AG04450 (cell line): ENCODE measurements around the gene CCDC13. TPM values are rescaled to one million over a fixed set of nuclear protein-coding genes. Genes with fewer than 3 reads are reported as not detected.

ENCODE experiments used
- CTCF ChIA-PET: fragments of 300-600, 350-600 bp; formaldehyde crosslinking; extraction: SDS; loops from one replicate; lab custom pipeline; 2022; ENCODE audit warnings: antibody characterized with exemption, inconsistent platforms; lab: Charles Lee
- POLR2A ChIA-PET: fragments of 350-600 bp; formaldehyde crosslinking; extraction: SDS; loops from one replicate; lab custom pipeline; 2021; ENCODE audit warnings: antibody characterized with exemption, inconsistent platforms; lab: Yijun Ruan, JAX
- DNase-seq: peaks from one replicate; pipeline ENCODE4 v3.0.0-alpha.2; 2011; ENCODE audit warnings: low read depth, low spot score
- H3K27ac ChIP-seq: one replicate; pipeline ENCODE4 v1.5.1; 2012; ENCODE audit warnings: low read depth, low read length, control low read depth
- H3K27me3 ChIP-seq: one replicate; pipeline ENCODE4 v1.6.0; 2012; ENCODE audit warnings: low read length; ENCODE audit not compliant: control insufficient read depth, insufficient read depth
- H3K4me3 ChIP-seq: 2 replicates; pipeline ENCODE4 v1.5.1; 2011; ENCODE audit warnings: mild to moderate bottlenecking, low read depth, low read length, control low read depth
- H3K9me3 ChIP-seq: 2 replicates; pipeline ENCODE4 v1.5.1; 2012; ENCODE audit warnings: low read length; ENCODE audit not compliant: control insufficient read depth, insufficient read depth
- polyA plus RNA-seq: library from polyadenylated mRNA; depleted of rRNA; stranded (reverse); fragments of >200 nt; gene quantifications from 2 replicates; pipeline ENCODE4 v1.2.3, GENCODE V29; 2011
- TF ChIP-seq, protein P1 (sequence below): IDR thresholded peaks from 2 replicates; pipeline ENCODE4 v1.5.1; 2011; ENCODE audit warnings: low read depth, low read length, control low read depth, inconsistent platforms

Gene CCDC13
- polyA plus RNA-seq, 1 experiment = 0.20 TPM

DNA sequence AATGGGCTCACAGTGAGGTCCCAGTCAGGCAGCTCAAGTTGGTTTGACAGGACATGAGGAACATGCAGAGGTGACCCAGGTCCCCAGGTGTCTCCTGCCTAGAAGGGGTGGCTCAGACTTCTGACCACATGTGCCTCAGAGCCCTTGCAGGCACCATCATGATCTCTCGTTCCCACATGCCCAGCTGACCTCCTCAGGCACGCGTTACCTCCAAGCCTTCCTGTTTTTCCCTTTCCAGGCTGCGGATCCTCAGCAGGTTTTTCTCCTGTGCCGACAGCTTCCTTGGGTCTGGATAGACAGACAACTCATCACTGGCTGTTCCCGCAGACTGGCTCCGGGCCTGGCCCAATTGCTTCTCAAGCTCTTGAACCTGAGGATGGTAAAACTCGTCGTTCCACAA is 30.4 kb downstream of the CCDC13 start:
- ChIA-PET CTCF (interaction anchor here (0.6 to 4.7 kb wide), 3 partner anchors 11 to 46 kb away, joined by 3 to 25 read pairs (median 4); no protein-coding TSS in a partner anchor), POLR2A (no interaction called here)
- TF ChIP-seq, protein P1, sequence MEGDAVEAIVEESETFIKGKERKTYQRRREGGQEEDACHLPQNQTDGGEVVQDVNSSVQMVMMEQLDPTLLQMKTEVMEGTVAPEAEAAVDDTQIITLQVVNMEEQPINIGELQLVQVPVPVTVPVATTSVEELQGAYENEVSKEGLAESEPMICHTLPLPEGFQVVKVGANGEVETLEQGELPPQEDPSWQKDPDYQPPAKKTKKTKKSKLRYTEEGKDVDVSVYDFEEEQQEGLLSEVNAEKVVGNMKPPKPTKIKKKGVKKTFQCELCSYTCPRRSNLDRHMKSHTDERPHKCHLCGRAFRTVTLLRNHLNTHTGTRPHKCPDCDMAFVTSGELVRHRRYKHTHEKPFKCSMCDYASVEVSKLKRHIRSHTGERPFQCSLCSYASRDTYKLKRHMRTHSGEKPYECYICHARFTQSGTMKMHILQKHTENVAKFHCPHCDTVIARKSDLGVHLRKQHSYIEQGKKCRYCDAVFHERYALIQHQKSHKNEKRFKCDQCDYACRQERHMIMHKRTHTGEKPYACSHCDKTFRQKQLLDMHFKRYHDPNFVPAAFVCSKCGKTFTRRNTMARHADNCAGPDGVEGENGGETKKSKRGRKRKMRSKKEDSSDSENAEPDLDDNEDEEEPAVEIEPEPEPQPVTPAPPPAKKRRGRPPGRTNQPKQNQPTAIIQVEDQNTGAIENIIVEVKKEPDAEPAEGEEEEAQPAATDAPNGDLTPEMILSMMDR = no peak

DNA sequence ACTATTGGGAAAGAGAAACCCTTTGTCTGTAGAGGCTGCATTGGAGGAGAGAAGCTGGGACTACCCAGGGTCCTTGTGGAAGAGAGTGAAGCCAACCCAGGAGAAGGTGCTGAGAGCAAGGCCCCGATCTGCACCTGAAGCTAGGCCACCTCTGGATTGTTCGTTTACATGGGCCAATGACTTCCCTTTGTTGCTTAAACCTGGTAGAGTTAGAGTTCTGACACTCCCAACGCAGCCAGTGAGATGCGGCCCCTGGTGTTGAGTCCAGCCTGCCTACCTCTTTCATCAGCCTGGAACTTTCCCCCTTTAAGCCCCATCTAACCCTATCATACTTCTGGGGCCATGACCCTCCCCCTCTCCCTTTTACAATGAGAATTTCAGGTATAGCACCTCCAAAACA is 30.8 kb downstream of the CCDC13 start:
- TF ChIP-seq, protein P1 = no peak
- ChIA-PET CTCF (interaction anchor here (0.6 to 4.7 kb wide), 2 partner anchors 14 to 46 kb away, joined by 4 to 25 read pairs; no protein-coding TSS in a partner anchor), POLR2A (no interaction called here)
- no peaks in the 10 kb centered on the region for H3K27me3 ChIP-seq
- H3K9me3 ChIP-seq = no peaks in the 10 kb centered on the region
- no peak overlapping the region for H3K4me3 ChIP-seq
- DNase-seq = no peak
- no peak overlapping the region for H3K27ac ChIP-seq

More for the DNA sequence above, 30.4 kb downstream of the CCDC13 start:
- H3K9me3 ChIP-seq = no peaks in the 10 kb centered on the region
- no peaks in the 10 kb centered on the region for H3K27me3 ChIP-seq
- no peak overlapping the region for H3K4me3 ChIP-seq
- no peak overlapping the region for H3K27ac ChIP-seq
- no peak for DNase-seq

DNA sequence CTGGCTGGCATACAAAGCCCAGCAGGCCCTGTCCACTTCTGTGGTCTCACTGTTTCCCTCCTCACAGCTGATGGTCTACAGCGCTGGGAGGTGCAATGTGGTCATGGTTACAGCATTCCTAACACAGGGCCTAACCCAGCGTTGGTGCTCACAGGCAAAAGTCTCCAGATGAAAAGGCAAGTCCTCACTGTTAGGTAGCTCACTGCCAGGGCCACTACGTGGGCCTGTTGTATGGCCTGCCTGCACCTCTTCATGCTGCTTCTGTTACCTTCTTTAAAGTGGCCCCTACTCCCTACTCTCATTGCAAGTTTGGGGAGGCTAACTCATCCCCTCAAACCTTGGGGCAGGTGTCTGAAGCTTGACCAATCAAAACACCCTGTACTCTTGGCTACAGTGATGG is 31.3 kb downstream of the CCDC13 start:
- TF ChIP-seq, protein P1 = no peak
- no peaks in the 10 kb centered on the region for H3K27me3 ChIP-seq
- H3K27ac ChIP-seq = no peak overlapping the region
- POLR2A ChIA-PET = no interaction called here
- no peak overlapping the region for H3K4me3 ChIP-seq
- no peak for DNase-seq
- H3K9me3 ChIP-seq = no peaks in the 10 kb centered on the region
- CTCF ChIA-PET = interaction anchor here (4.7 kb wide), 1 partner anchor 14 kb away, joined by 25 read pairs; no protein-coding TSS in a partner anchor

DNA sequence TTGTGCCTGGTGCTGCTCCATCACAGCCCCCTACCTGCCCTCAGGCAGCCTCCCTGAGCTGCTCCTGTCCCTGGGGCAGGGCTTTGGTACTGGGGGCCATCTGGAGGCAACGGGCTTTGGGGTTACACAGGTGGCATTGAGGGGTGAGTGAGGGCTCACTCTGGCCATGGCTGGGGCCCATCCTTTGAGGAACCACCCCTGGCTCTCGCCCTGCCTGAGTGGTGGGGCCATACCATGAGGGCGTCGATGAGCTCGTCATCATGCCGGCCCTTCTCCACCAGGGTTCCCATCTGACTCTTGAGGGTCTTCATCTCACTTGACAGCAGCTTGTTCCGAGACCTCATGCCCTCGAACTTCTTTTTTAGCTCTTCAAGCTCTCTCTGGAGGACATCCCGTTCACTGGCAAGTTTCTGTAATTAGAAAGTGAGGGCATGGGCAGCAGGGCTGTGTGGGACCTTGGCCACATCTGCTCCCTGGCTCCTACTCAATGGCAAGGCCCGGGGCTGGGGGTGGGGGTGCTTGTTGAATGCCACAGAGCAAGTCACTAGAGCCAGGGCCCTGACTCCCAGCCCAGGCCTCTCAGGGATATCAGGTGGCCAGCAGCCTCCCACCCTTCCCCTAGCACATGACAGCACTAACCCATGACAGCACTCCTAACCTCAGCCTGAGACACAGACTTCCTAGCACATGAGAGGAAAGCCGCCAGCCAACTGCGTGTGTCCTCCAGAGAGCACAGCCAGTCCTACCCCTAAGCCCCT is 33.5 kb downstream of the CCDC13 start:
- Histone ChIP-seq H3K4me3 (no peak overlapping the region), H3K27me3 (peaks cover 4% of the 10 kb centered on the region), H3K9me3 (no peaks in the 10 kb centered on the region), H3K27ac (no peak overlapping the region)
- ChIA-PET POLR2A (no interaction called here), CTCF (interaction anchor here (1.3 kb wide), 1 partner anchor 191 kb away, joined by 3 read pairs; no protein-coding TSS in a partner anchor)
- DNase-seq = no peak
- TF ChIP-seq, protein P1 = no peak

DNA sequence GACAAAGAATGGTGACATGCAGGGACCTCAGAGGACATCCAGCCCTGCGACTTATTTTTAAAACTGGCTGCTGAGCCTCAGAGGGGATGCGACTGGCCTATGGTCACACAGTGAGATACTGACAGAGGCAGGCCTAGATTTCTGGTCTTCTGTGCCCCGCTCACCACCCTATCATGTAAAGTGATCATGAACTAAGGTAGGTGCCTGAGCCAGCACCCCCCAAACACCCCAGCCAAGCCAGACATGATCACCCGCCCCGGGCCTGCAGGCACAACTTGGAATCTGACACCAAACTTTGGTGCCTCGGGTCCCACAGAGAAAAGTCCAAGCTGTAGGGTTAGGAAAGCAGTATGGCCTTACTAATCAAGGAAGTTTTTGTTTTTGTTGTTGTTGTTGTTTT is 36.5 kb downstream of the CCDC13 start:
- Histone ChIP-seq H3K9me3 (no peaks in the 10 kb centered on the region), H3K27me3 (peaks cover 7% of the 10 kb centered on the region), H3K4me3 (no peak overlapping the region), H3K27ac (no peak overlapping the region)
- ChIA-PET POLR2A (no interaction called here), CTCF (interaction anchor here (0.5 kb wide), 1 partner anchor 20 kb away, joined by 4 read pairs; no protein-coding TSS in a partner anchor)
- TF ChIP-seq, protein P1 = no peak
- no peak for DNase-seq
